Hematopoietic multipotent progenitor cell treated with erythropoietin and hydrocortisone succinate and interleukin-3 and kit ligand, for 6 days (in vitro differentiated cells): ENCODE data around the gene NBPF6.
"Not testable (repeated sequence)": the region's sequence is repeated elsewhere in the genome, so short reads cannot be mapped to it uniquely, and the experiment has no call there.

Experiments used
- DNase-seq: peaks from one replicate; pipeline ENCODE4 v3.0.0-alpha.2; 2015

Gene NBPF6

DNA sequence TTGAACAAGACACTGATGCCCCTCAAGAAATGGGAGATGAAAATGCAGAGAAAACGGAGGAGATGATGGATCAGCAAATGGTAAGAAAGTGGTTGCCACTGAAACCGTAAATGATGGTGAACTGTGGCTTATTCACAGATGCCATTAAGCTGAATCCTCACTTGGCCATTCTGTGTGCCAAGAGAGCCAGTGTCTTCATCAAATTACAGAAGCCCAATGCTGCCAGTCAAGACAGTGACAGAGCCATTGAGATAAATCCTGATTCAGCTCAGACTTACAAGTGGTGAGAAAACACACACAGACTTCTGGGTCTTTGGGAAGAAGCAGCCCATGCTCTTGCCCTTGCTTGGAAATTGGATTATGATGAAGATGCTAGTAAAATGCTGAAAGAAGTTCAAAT is 52.5 kb downstream of the NBPF6 start:
- no peak for DNase-seq

DNA sequence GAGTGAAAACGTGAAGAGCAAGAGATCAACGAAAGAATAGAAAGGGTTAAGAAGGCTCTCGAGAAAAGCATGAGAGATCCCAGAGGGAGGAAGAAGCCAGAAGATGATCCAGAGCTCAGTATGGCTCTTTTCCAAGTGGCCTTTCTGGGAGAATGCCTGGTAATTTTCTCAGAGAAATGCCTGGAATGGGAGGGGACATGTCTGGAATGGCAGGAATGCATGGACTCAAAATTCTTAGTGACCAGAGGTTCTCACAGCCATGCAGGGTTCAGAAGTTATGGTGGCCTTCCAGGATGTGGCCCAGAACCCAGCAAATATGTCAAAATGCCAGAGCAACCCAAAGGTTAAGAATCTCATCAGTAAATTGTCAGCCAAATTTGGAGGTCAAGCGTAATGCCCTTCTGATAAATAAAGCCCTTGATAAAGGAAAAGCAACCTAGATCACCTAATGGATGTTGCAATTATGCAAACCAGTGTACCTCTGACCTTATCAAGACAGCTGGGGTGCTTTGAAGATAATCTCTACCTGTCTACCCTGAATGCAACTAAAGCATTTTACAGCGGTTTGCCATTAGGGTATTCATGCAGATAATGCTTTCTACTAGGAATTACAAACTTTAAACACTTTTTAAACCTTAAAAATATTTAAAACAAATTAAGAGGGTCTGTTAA is 53.1 kb downstream of the NBPF6 start:
- DNase-seq = no peak

DNA sequence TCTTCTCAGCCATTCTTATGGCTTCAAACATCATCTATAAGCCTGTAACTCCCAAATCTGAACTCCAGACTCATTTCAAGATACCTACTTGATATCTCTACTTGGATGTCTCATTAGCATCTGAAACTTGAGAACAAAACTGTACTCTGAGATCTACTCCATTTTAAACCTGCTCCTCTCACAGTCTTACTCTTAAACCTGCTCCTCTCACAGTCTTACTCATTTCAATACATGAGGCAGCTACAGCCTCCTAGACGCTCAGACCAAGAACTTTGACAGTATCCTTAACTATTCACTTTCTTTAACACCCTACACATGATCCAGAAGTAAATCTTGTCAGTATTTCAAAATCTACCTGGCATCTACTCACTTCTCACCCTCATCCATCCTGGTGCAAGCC is 54.3 kb downstream of the NBPF6 start:
- no peak for DNase-seq

DNA sequence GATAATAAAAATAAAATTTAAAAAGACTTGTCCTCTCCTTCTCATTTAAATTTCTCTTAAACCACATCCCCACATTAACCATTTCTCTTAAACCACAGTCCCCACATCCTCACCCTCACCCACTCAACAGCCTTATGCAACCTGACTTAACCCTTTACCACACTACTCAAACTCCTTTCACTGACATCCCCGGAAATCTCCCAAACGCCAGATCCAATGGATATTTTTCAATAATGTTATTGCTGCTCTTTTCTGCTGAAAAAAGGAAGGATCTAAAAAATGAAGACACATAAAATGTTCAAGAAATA is 55.6 kb downstream of the NBPF6 start:
- DNase-seq = peak; percentile 35

DNA sequence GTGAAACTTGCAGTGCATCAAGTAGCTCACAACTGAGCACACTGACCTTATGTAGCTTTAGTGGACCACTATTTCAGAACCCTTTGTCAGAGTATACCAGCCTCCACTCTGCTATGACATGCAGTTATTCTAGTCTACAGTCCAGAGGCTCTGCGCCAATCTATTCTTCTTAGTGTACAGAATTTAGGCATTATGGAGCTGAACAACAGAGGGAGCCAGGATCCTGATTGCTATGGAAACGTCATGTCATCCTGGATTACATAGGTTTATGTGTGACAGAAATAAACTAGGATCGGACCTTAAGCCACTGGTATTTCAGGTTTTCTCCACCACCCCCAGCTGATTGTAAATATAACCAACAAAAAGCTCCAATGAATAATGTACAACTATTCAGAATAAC is 61.6 kb downstream of the NBPF6 start:
- DNase-seq = no peak

DNA sequence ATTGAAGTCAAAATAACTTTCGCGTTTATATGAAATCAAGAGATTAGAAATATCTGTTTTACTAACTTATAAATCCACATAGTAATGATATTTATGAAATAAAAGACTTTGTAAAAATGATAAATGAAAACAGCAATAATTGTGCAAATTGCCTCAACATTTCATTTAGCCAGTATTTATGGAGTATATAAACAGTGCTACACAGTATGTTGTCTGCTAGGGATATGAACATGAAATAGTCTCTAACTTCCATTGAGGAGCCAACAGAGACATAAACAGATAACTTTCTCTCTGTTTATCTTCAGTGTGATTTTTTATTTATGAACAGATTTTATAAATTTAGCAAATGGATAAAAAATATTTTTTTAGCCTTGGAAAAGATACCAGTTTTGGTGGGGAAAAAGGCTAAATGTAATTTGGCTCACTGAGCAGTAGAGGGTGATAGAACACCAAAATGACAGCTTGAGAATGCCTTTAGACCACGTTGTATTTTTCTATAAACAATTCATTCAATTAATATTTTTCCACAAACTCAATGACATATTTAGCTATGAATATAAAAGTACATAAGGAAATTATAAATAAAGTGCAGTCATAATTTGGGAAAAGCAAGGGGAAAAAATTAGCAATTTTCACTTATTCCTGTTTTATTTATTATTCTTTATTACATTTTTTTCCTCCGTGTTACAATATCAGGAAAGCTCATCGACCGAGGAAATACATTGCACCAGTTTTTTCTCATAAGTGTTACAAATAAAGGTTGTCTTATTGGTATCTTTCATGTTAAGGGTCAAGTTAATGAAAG is 62.3 kb downstream of the NBPF6 start:
- peak; percentile 82 for DNase-seq

DNA sequence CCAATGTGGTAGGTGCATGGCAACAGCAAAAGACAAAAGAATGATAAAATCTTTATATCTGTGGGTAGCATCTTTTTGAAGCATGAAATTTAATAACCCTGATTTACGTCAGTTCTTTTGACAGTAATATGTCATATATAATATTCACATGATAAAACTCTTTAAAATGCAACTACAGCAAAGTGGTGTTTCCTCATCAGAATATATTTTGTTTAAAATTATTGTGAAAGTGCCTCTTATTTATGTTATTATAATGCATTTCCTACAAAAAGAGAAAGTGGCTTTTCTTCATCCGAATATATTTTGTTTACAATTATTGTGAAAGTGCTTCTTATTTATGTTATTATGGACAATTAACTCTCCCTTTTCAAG is 62.9 kb downstream of the NBPF6 start:
- no peak for DNase-seq

DNA sequence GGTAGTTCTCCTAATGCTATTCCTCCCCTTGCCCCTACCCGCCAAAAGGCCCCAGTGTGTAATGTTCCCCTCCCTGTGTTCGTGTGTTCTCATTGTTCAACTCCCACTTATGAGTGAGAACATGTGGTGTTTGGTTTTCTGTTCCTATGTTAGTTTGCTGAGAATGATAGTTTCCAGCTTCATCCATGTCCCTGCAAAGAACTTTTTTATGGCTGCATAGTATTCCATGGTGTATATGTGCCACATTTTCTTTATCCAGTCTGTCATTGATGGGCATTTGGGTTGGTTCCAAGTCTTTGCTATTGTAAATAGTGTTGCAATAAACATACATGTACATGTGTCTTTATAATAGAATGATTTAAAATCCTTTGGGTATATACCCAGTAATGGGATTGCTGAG is 63.8 kb downstream of the NBPF6 start:
- not testable (repeated sequence) for DNase-seq

DNA sequence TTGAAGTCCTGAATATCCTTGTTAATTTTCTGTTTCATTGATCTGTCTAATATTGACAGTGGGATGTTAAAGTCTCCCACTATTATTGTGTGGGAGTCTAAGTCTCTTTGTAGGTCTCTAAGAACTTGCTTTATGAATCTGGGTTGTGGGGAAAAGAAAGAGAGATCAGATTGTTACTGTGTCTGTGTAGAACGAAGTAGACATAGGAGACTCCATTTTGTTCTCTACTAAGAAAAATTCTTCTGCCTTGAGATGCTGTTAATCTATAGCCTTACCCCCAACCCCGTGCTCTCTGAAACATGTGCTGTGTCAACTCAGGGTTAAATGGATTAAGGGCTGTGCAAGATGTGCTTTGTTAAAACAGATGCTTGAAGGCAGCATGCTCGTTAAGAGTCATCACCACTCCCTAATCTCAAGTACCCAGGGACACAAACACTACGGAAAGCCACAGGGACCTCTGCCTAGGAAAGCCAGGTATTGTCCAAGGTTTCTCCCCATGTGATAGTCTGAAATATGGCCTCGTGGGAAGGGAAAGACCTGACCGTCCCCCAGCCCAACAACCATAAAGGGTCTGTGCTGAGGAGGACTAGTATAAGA is 67.3 kb downstream of the NBPF6 start:
- DNase-seq = not testable (repeated sequence)
